Stimulated activated CD8-positive, alpha-beta memory T cell treated with anti-CD3 and anti-CD28 coated beads, Interleukin-7, amount 100 ng/mL, for 48 hours (primary cell): ENCODE results near the gene EFTUD2.

Experiments
- DNase-seq, 2 donors: peaks; one replicate each; pipeline ENCODE4 v3.0.0-alpha.2; 2020; ENCODE audit warnings: low read depth in 1 of 2; ENCODE audit errors: extremely low read depth in 1 of 2

The EFTUD2 gene

GRCh38 chr17:44889003-44889402 lies 10.2 kb downstream of the EFTUD2 start:
- DNase-seq: no peak

GRCh38 chr17:44887971-44888954 lies 11.0 kb downstream of the EFTUD2 start:
- no peak for DNase-seq

GRCh38 chr17:44887016-44887415 lies 12.2 kb downstream of the EFTUD2 start:
- no peak for DNase-seq

- no peak for DNase-seq
These were observed 14.3 kb downstream of the EFTUD2 start for GRCh38 chr17:44884941-44885340.

GRCh38 chr17:44881145-44881544 lies 18.1 kb downstream of the EFTUD2 start:
- DNase-seq: no peak

GRCh38 chr17:44880062-44880461 lies 19.2 kb downstream of the EFTUD2 start:
- no peak for DNase-seq

GRCh38 chr17:44879376-44879775 lies 19.9 kb downstream of the EFTUD2 start:
- DNase-seq: no peak

GRCh38 chr17:44878627-44879221 lies 20.5 kb downstream of the EFTUD2 start:
- no peak for DNase-seq

- DNase-seq: no peak
These were observed 22.1 kb downstream of the EFTUD2 start for GRCh38 chr17:44877121-44877520.

- no peak for DNase-seq
These were observed 23.5 kb downstream of the EFTUD2 start for GRCh38 chr17:44875761-44876160.

GRCh38 chr17:44872131-44872768 lies 27.0 kb downstream of the EFTUD2 start:
- no peak for DNase-seq

GRCh38 chr17:44871556-44871955 lies 27.7 kb downstream of the EFTUD2 start:
- no peak for DNase-seq

GRCh38 chr17:44867841-44868240 lies 31.4 kb downstream of the EFTUD2 start:
- DNase-seq: no peak

GRCh38 chr17:44865931-44866330 lies 33.3 kb downstream of the EFTUD2 start:
- DNase-seq: no peak

- DNase-seq: peak in 1 of 2 donors; percentile 34
These were observed 34.0 kb downstream of the EFTUD2 start for GRCh38 chr17:44865231-44865660.

- DNase-seq: no peak
These were observed 34.4 kb downstream of the EFTUD2 start for GRCh38 chr17:44864831-44865230.

GRCh38 chr17:44863061-44863918 lies 36.0 kb downstream of the EFTUD2 start:
- no peak for DNase-seq

GRCh38 chr17:44862278-44862914 lies 36.8 kb downstream of the EFTUD2 start:
- no peak for DNase-seq

GRCh38 chr17:44859701-44860100 lies 39.5 kb downstream of the EFTUD2 start:
- DNase-seq: no peak

GRCh38 chr17:44854192-44854591 lies 45.1 kb downstream of the EFTUD2 start:
- DNase-seq: no peak
